GM10248 (cell line): Measurements from ENCODE around the gene ASL.
"Not testable (repeated sequence)": the region's sequence is repeated elsewhere in the genome, so short reads cannot be mapped to it uniquely, and the experiment has no call there.

Experiments
- CTCF ChIA-PET: fragments of 300-600 bp; sonication (Branson Sonifier 250); formaldehyde crosslinking; extraction: SDS; loops from one replicate; lab custom pipeline; 2021; ENCODE audit warnings: antibody characterized with exemption; lab: Yijun Ruan, JAX
- POLR2A ChIA-PET: fragments of 350-650 bp; sonication (Branson Sonifier 250); formaldehyde crosslinking; extraction: SDS; loops from one replicate; lab custom pipeline; 2020; ENCODE audit warnings: antibody characterized with exemption; lab: Yijun Ruan, JAX
- DNase-seq: peaks from one replicate; pipeline ENCODE4 v3.0.0; 2012; ENCODE audit errors: extremely low spot score
- TF ChIP-seq, protein P1 (sequence below): IDR thresholded peaks from 2 replicates; pipeline ENCODE4 v1.5.1; 2012; ENCODE audit warnings: mild to moderate bottlenecking, low read depth; ENCODE audit errors: extremely low read depth, missing control alignments, control extremely low read depth

The ASL gene

DNA sequence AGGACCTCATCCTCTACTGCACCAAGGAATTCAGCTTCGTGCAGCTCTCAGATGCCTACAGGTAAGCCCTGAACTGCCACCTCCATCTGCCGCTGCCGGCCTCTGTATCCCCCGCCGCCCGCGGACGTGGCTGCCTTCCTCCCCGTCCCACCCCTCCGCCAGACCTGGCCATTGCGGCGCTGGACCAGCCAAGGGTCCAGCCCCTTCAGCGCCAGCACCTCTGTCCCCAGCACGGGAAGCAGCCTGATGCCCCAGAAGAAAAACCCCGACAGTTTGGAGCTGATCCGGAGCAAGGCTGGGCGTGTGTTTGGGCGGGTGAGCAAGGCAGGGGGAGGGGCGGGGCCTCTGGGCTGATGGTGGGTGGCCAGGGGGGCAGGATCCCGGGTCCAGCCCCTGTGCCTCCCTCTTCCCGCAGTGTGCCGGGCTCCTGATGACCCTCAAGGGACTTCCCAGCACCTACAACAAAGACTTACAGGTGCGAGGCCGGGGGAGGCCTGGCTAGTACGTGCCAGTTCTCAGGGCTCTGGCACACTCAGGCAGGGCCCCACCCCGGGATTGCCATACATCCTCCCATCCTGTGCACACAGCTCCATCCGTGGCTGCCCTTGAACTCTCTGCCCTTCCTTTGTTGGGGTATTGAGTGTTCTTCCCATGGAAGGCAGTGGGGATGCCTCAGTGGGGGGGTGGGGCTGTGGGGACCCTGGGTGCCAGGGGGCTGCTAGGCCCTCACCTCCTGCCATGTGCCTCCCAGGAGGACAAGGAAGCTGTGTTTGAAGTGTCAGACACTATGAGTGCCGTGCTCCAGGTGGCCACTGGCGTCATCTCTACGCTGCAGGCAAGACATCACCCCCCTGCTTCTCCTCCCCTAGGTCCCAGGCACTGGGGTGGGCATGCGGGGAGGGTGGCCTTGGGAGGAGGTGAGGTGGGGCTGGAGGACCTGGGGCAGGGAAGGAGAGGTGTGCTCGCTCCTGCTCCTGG, 13.5 kb downstream of the ASL start:
- POLR2A ChIA-PET = interaction anchor here (0.6 to 1.5 kb wide), 2 partner anchors 14 to 19 kb away, joined by 3 to 5 read pairs; partner anchors contain the start of gene ASL

GRCh38 chr7:66092654-66093053, 17.0 kb downstream of the ASL start:
- TF ChIP-seq, protein P1, sequence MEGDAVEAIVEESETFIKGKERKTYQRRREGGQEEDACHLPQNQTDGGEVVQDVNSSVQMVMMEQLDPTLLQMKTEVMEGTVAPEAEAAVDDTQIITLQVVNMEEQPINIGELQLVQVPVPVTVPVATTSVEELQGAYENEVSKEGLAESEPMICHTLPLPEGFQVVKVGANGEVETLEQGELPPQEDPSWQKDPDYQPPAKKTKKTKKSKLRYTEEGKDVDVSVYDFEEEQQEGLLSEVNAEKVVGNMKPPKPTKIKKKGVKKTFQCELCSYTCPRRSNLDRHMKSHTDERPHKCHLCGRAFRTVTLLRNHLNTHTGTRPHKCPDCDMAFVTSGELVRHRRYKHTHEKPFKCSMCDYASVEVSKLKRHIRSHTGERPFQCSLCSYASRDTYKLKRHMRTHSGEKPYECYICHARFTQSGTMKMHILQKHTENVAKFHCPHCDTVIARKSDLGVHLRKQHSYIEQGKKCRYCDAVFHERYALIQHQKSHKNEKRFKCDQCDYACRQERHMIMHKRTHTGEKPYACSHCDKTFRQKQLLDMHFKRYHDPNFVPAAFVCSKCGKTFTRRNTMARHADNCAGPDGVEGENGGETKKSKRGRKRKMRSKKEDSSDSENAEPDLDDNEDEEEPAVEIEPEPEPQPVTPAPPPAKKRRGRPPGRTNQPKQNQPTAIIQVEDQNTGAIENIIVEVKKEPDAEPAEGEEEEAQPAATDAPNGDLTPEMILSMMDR = no peak
- no peak for DNase-seq
- ChIA-PET POLR2A (no interaction called here), CTCF (no interaction called here)

More for the DNA sequence above, 13.5 kb downstream of the ASL start:
- DNase-seq = no peak
- CTCF ChIA-PET = no interaction called here
- TF ChIP-seq, protein P1 = no peak

DNA sequence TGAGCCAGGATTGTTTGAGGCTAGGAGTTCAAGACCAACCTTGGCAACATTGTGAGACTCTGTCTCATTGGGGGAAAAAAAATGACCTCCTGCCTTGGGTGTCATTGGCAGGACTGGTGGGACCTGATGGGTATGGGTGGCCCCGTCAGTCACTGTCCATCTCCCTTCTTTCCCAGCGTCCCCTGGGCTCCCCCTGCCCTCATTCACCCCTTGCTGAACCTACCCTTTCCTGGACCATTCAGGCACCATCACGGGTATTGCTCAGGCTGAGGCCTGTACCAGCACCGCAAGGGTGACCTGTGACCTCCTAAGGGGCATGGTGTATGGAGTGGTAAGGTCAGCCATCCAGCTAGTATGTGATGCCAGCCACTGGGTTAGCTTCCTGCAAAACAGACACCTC, 19.4 kb downstream of the ASL start:
- DNase-seq = no peak
- TF ChIP-seq, protein P1 = no peak
- POLR2A ChIA-PET = no interaction called here
- CTCF ChIA-PET = interaction anchor here (1.4 kb wide), 1 partner anchor 9 kb away, joined by 3 read pairs; no protein-coding TSS in a partner anchor

DNA sequence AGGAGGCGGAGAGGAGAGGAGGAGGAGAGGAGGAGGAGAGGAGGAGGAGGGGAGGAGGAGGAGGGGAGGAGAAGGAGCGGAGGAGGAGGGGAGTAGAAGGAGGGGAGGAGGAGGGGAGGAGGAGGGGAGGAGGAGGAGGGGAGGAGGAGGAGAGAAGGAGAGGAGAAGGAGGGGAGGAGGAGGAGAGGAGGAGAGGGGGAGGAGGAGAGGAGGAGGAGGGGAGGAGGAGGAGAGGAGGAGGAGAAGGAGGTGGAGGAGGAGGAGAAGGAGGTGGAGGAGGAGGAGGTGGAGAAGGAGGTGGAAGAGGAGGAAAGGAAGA, 23.6 kb downstream of the ASL start:
- TF ChIP-seq, protein P1 = no peak
- ChIA-PET CTCF (no interaction called here), POLR2A (no interaction called here)
- DNase-seq = no peak

- TF ChIP-seq, protein P1 = no peak
- CTCF ChIA-PET = no interaction called here
- POLR2A ChIA-PET = no interaction called here
- DNase-seq = peak; percentile 18
These were observed 24.2 kb downstream of the ASL start for GRCh38 chr7:66099551-66100407.

DNA sequence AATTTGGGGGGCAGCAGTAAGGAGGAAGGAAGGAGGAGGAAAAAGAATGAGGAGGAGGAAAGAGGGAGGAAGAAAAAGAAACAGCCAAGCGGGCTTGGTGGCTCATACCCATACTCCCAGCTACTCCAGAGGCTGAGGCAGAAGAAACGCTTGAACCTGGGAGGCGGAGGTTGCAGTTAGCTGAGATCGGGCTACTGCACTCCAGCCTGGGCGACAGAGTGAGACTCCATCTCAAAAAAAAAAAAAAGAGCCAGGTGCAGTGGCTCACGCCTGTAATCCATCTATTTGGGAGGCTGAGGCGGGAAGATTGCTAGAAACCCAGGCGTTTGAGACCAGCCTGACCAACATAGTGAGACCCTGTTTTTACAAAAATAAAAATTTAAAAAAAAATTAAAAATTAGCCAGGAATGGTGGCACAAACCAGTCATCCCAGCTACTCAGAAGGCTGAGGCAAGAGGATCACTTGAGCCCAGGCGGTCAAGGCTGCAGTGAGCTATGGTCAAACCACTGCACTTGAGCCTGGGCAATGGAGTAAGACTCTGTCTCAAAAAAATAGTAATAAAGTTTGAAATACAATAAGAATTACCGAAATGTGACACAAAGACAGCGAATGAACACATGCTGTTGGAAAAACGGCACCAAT, 24.9 kb downstream of the ASL start:
- TF ChIP-seq, protein P1 = no peak
- DNase-seq = no peak
- CTCF ChIA-PET = no interaction called here
- POLR2A ChIA-PET = interaction anchor here (0.7 kb wide), 1 partner anchor 12 kb away, joined by 3 read pairs; no protein-coding TSS in a partner anchor

GRCh38 chr7:66102168-66102567, 26.5 kb downstream of the ASL start:
- DNase-seq, POLR2A ChIA-PET, CTCF ChIA-PET: not testable (repeated sequence)

DNA sequence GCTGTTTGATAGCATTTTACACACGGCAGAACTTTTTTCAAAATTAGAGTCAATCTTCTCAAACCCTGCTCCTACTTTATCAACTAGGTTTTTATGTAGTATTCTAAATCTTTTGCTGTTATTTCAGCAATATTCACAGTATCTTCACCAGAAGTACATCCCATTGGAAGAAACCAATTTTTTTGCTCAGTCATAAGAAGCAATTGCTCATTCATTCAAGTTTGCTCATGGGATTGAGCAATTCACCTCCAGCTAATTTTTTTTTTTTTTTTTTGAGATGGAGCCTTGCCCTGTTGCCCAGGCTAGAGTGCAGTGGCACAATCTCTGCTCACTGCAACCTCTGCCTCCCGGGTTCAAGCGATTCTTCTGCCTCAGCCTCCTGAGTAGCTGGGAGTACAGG, 28.4 kb downstream of the ASL start:
- CTCF ChIA-PET, DNase-seq, POLR2A ChIA-PET: not testable (repeated sequence)
